ENCODE results near the gene CD99.
"Not testable (repeated sequence)": the region's sequence is repeated elsewhere in the genome, so short reads cannot be mapped to it uniquely, and the experiment has no call there.

Gene CD99

DNA sequence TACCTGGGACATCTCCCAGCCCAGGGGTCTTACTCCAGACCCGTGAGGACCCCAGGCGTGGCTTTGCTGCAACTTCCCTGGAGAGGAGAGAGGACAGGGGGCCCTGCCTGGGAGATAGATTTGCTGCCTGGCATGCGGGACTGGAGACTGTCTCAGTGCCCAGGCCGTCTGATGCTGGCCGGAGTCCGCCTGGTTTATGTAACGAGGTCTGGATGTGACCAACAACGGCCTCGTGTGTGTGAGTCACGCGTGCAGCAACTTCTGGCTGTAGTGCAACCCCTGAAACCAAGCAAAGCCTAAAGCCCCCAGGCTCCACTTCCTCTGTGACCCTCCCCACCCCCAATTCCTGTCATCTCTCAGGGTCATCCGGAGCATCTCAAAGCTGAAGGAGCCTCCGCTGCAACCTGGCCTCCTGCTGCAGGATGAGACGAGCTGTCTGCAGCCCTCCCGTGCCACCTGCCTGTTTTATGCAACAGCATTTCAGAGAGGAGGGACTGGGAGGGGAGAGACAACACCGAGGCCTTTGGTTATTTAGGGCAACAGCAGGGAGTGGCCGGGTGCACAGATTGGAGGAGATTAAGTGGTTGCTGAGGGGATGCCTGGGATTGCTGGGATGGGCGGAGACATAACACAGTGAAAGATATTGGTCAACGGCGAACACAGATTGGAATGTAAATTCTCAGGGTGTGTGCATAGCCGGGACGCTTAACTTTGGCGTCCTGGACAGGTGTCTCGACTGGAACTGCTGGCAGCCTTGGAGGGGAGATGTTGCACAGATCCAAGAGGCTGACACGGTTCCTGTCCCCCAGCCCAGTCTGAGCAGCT, 76.7 kb downstream of the CD99 start:
- H3K4me1 ChIP-seq: no peaks in the 10 kb centered on the region
- H3K4me3 ChIP-seq (ENCODE audit: low read depth, low read length): no peak overlapping the region
- no peaks in the 10 kb centered on the region for H3K27me3 ChIP-seq (ENCODE audit: control insufficient read depth, insufficient read depth, low read length)
- H3K27ac ChIP-seq: no peak overlapping the region
- no peaks in the 10 kb centered on the region for H3K9me3 ChIP-seq (ENCODE audit: control insufficient read depth, low read length)
- TF ChIP-seq, protein P1, sequence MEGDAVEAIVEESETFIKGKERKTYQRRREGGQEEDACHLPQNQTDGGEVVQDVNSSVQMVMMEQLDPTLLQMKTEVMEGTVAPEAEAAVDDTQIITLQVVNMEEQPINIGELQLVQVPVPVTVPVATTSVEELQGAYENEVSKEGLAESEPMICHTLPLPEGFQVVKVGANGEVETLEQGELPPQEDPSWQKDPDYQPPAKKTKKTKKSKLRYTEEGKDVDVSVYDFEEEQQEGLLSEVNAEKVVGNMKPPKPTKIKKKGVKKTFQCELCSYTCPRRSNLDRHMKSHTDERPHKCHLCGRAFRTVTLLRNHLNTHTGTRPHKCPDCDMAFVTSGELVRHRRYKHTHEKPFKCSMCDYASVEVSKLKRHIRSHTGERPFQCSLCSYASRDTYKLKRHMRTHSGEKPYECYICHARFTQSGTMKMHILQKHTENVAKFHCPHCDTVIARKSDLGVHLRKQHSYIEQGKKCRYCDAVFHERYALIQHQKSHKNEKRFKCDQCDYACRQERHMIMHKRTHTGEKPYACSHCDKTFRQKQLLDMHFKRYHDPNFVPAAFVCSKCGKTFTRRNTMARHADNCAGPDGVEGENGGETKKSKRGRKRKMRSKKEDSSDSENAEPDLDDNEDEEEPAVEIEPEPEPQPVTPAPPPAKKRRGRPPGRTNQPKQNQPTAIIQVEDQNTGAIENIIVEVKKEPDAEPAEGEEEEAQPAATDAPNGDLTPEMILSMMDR (IDR thresholded peaks at IDR 0.05): no peak
- no peak overlapping the region for H3K4me2 ChIP-seq (ENCODE audit: low read length)
- H2AFZ ChIP-seq: no peak overlapping the region
- H3K36me3 ChIP-seq (ENCODE audit: control insufficient read depth, insufficient read depth, low read length): no peaks in the 10 kb centered on the region
- no peak overlapping the region for H3K9ac ChIP-seq
- no peaks in the 10 kb centered on the region for H3K79me2 ChIP-seq

- Histone ChIP-seq H3K4me3 (ENCODE audit: low read depth, low read length) (no peak overlapping the region), H3K9me3 (ENCODE audit: control insufficient read depth, low read length) (peaks cover 1% of the 10 kb centered on the region), H3K9ac (no peak overlapping the region), H3K36me3 (ENCODE audit: control insufficient read depth, insufficient read depth, low read length) (no peaks in the 10 kb centered on the region), H3K79me2 (no peaks in the 10 kb centered on the region), H3K27me3 (ENCODE audit: control insufficient read depth, insufficient read depth, low read length) (no peaks in the 10 kb centered on the region), H3K4me2 (ENCODE audit: low read length) (no peak overlapping the region), H2AFZ (no peak overlapping the region), H3K27ac (no peak overlapping the region), H3K4me1 (no peaks in the 10 kb centered on the region)
- TF ChIP-seq, protein P1 (IDR thresholded peaks at IDR 0.05): no peak
Measured at GRCh38 chrX:2769615-2770014, 78.5 kb downstream of the CD99 start.

DNA sequence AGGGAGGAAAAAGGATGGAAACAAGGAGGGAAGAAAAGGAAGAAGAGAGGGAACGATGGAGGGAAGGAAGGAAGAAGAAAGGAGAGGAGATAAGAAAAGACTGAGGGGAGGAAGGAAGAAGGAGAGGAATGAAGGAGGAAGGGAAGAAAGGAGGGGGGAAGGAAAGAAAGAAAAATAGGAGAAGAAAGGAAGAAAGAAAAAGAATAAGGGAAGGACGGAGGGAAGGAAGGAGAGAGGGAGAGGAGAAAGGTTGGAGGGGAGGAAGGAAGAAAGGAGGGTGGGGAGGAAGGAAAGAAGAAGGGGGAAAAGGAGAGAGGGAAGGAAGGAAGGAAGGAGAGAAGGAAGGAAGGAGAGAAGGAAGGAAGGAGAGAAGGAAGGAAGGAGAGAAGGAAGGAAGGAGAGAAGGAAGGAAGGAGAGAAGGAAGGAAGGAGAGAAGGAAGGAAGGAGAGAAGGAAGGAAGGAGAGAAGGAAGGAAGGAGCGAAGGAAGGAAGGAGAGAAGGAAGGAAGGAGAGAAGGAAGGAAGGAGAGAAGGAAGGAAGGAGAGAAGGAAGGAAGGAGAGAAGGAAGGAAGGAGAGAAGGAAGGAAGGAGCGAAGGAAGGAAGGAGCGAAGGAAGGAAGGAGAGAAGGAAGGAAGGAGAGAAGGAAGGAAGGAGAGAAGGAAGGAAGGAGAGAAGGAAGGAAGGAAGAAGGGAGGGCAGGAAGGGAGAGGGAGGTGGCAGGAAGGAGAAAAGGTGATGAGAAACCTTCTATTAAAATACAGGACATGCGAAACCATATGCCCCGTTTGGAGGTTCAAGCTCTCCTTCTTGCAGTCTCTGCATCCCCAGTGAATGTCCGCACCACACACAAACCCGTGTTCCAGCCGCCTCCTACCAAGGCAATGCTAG, 82.3 kb downstream of the CD99 start:
- H3K27me3 ChIP-seq (ENCODE audit: control insufficient read depth, insufficient read depth, low read length); H3K27ac ChIP-seq; H3K9ac ChIP-seq; H3K36me3 ChIP-seq (ENCODE audit: control insufficient read depth, insufficient read depth, low read length); H3K9me3 ChIP-seq (ENCODE audit: control insufficient read depth, low read length); H2AFZ ChIP-seq; H3K4me2 ChIP-seq (ENCODE audit: low read length); H3K79me2 ChIP-seq; H3K4me1 ChIP-seq; H3K4me3 ChIP-seq (ENCODE audit: low read depth, low read length): not testable (repeated sequence)

- Histone ChIP-seq H3K4me3 (ENCODE audit: low read depth, low read length) (no peak overlapping the region), H3K9ac (no peak overlapping the region), H3K4me2 (ENCODE audit: low read length) (no peak overlapping the region), H3K27ac (no peak overlapping the region), H3K27me3 (ENCODE audit: control insufficient read depth, insufficient read depth, low read length) (no peaks in the 10 kb centered on the region), H3K4me1 (no peaks in the 10 kb centered on the region), H3K36me3 (ENCODE audit: control insufficient read depth, insufficient read depth, low read length) (no peaks in the 10 kb centered on the region), H3K79me2 (no peaks in the 10 kb centered on the region), H2AFZ (no peak overlapping the region), H3K9me3 (ENCODE audit: control insufficient read depth, low read length) (peaks cover 4% of the 10 kb centered on the region)
- TF ChIP-seq, protein P1 (IDR thresholded peaks at IDR 0.05): no peak
Measured at GRCh38 chrX:2774057-2774456, 83.0 kb downstream of the CD99 start.

DNA sequence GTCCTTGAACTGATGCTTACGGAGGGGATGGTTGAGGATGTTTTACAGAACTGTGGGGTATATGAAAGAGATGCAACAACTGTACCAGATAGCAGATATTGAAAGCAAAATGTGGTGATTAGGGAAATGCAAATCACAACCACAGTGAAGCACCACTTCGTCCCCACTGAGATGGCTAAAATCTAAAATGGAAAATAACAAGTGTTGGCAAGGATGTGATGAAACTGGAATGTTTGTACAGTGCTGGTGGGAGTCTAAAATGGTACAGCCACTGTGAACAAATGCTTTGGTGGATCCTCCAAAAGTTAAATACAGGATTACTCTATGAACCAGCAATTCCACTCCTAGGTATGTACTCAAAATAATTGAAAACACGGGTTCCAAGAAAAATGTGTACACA, 83.7 kb downstream of the CD99 start:
- Histone ChIP-seq H3K4me2 (ENCODE audit: low read length) (no peak overlapping the region), H3K9ac (no peak overlapping the region), H3K27ac (no peak overlapping the region), H3K4me1 (no peaks in the 10 kb centered on the region), H3K79me2 (no peaks in the 10 kb centered on the region), H2AFZ (no peak overlapping the region), H3K27me3 (ENCODE audit: control insufficient read depth, insufficient read depth, low read length) (no peaks in the 10 kb centered on the region), H3K9me3 (ENCODE audit: control insufficient read depth, low read length) (peaks cover 4% of the 10 kb centered on the region), H3K4me3 (ENCODE audit: low read depth, low read length) (no peak overlapping the region), H3K36me3 (ENCODE audit: control insufficient read depth, insufficient read depth, low read length) (no peaks in the 10 kb centered on the region)
- TF ChIP-seq, protein P1 (IDR thresholded peaks at IDR 0.05): no peak

DNA sequence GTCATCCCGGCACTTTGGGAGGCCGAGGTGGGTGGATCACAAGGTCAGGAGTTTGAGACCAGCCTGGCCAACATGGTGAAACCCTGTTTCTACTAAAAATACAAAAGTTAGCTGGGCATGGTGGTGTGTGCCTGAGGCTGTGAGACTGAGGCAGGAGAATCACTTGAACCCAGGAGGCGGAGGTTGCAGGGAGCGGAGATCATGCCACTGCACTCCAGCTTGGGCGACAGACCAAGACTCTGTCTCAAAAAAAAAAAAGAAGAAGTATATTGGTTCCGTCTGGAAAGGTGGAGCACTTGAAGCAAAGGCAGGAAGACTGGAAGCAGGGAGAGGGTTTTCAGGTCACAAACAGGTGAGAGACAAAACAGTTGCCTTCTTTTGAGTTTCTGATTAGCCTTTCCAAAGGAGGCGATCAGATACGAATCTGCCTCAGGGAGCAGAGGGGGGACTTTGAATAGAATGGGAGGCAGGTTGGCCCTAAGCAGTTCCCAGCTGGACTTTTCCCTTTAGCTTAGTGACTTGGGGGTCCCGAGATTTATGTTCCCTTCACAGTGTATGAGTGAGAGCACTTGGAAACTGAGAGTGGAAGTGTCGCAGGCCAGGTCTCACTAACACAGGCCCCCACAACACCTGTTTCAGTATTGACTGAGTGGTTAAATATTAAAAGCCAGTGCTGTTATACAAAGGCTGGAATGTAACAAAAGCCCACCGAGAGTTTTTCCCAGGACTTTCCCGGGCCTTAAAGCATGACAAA, 89.6 kb downstream of the CD99 start:
- H3K9me3 ChIP-seq (ENCODE audit: control insufficient read depth, low read length); H3K36me3 ChIP-seq (ENCODE audit: control insufficient read depth, insufficient read depth, low read length); H3K4me1 ChIP-seq; H3K79me2 ChIP-seq; H3K4me3 ChIP-seq (ENCODE audit: low read depth, low read length); H3K4me2 ChIP-seq (ENCODE audit: low read length); H3K27me3 ChIP-seq (ENCODE audit: control insufficient read depth, insufficient read depth, low read length); H3K27ac ChIP-seq; H2AFZ ChIP-seq; H3K9ac ChIP-seq: not testable (repeated sequence)
